Activated CD8-positive, alpha-beta memory T cell treated with anti-CD3 and anti-CD28 coated beads for 4 hours (primary cell): ENCODE results near the gene CDC37.

Source experiments
- DNase-seq, 2 donors: peaks; one replicate each; pipeline ENCODE4 v3.0.0-alpha.2; 2020; ENCODE audit warnings: low read depth in 2 of 2

Gene CDC37

GRCh38 chr19:10403137-10404021, at the start of gene CDC37:
Gene CDC37 (minus strand): TSS chr19:10403542. CDS start chr19:10403479, 63 bp downstream.
- DNase-seq, result peak; percentile 94 to 97

DNA sequence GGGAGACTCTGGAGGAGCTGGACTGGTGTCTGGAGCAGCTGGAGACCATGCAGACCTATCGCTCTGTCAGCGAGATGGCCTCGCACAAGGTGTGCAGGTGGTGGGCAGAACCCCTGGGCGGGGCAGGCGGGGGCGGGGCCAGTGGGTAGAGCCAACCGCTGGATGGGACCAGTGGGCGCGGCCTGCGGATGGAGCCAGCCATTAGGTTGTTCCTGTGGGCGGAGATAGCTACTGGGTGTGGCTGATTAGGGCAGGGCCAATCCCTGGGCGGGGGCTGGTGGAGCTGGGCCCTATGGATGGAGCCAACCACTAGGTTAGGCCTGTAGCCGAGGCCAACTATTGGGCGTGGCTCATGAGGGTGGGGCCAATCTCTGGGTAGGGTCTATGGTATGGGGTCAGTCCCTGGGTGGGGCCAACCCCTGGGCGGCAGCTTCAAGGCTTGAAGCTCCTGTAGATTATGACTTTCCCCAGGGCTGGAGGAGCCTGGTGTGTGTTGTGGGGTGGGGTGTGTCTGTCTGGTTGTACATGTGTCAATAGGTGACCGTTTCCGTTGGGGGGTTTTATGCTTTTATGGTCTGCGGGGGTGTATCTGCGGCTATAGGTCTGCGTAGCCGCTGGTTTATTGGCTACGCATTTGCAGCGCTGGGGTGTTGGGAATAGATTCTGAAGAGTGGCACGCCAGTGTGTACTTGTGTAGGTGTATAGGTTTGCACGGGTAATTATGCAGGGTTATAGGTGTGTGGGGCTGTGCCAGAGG, 47.7 kb upstream of the CDC37 start:
- no peak for DNase-seq

- no peak for DNase-seq
These were observed 47.0 kb upstream of the CDC37 start for GRCh38 chr19:10450191-10450852.

GRCh38 chr19:10449037-10449436, 45.7 kb upstream of the CDC37 start:
- no peak for DNase-seq

DNA sequence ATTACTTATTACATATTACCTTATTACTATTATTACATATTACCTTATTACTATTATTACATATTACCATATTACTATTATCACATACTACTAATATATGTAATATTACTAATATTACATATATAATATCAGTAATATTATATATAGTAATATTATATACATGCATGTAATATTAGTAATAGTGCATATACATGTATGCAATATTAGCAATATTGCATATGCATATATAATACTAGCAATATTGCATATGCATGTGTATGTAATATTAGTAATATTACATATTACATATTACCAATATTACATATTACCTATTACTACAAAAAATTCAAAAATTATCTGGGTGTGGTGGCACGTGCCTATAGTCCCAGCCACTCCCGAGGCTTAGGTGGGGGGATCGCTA, 39.4 kb upstream of the CDC37 start:
- no peak for DNase-seq

- no peak for DNase-seq
These were observed 36.2 kb upstream of the CDC37 start for GRCh38 chr19:10439588-10439987.

DNA sequence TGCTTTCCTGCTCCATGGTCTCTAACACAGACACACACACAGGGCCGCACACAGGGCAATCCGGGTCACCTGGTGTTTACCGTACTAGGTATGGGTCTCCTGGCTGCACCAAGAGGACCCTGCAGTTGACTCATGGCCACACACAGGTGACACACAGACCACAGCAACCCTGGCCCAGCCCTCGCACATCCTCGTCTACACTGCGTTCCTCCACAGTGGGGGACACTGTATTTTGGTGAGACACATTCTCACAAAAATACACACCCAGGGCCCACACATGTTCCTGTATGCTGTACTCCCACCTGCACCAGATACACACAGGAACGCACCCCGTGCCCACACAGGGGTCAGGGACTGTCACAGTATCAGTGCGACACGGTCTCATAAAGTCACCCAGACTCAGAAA, 29.8 kb upstream of the CDC37 start:
- no peak for DNase-seq

GRCh38 chr19:10432736-10433130, 29.4 kb upstream of the CDC37 start:
- no peak for DNase-seq

DNA sequence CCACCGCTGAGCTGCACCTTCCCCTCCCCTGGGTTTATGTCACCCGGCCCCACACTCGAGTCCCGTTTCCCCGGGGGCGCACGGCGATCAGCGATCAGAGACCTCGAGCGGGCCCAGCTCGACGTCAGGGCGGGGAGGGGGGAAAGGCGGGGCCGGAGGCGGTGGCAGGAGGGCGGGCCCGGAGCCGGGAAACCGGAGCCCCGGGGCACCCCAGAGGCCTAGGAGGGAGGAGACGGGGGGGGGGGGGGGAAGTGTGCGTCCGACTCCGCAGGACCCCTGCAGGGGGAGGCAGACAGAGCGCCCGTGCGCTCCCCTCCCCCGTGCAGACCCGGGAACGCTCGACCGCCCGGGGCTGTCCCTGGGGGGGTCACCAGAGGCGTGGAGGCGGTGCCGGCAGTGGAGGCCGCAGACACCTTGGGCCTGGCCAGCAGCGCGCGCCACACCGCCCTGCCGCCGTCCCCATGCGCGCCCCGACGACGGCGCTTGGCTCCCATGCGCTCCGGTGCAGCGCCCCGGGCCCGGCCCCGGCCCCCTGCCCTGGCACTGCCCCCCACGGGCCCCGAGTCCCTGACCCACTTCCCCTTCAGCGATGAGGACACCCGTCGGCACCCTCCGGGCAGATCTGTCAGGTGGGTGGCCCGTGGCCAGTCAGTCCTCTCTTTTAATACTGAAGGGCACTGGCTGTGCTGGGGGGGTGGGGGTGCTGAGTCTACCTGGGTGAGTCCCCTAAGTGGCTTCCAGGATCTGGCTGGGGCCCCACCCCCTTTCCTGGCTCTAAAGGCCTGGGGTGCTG, 28.8 kb upstream of the CDC37 start:
- DNase-seq, result peak; percentile 31 to 54

- no peak for DNase-seq
These were observed 28.1 kb upstream of the CDC37 start for GRCh38 chr19:10431254-10431942.

- DNase-seq, result no peak
These were observed 27.3 kb upstream of the CDC37 start for GRCh38 chr19:10430505-10431253.

DNA sequence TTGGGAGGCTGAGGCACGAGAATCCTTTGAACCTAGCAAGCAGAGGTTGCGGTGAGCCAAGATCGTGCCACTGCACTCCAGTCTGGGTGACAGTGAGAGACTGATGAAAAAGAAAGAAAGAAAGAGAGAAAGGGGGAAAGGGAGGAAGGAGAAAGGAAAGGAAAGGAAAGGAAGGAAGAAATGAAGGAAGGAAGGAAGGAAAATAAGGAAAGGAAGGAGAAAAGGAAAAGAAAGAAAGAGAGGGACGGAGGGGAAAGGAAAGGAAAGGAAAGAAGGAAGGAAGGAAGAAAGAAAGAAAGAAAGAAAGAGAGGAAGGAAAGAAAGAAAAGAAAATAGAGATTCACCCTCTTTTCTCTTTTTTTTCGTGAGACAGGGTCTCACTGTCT, 25.6 kb upstream of the CDC37 start:
- DNase-seq, result no peak

GRCh38 chr19:10427169-10427568, 23.8 kb upstream of the CDC37 start:
- DNase-seq, result no peak

GRCh38 chr19:10424011-10424637, 20.8 kb upstream of the CDC37 start:
- DNase-seq, result peak in 1 of 2 donors; percentile 33

GRCh38 chr19:10422846-10423245, 19.5 kb upstream of the CDC37 start:
- no peak for DNase-seq

DNA sequence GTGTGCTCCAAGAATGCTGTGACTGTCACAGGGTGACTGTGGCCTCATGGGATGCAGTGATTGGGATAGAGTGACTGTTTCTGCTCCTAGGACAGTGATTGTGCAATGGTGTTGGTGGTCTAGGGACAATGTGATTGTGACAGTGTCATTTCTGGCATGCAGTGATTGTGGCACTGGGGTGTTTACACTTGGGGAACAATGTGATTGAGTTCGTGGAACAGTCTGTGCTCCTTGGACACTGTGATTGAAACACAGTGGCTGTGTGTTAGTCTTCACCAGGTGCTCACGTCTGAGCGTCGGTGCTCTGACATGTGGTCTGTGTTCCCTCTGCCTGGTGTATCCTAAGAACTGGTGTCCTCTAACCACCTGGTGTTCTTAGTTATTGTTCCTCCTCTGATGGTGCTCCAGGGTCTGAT, 18.7 kb upstream of the CDC37 start:
- DNase-seq, result no peak

DNA sequence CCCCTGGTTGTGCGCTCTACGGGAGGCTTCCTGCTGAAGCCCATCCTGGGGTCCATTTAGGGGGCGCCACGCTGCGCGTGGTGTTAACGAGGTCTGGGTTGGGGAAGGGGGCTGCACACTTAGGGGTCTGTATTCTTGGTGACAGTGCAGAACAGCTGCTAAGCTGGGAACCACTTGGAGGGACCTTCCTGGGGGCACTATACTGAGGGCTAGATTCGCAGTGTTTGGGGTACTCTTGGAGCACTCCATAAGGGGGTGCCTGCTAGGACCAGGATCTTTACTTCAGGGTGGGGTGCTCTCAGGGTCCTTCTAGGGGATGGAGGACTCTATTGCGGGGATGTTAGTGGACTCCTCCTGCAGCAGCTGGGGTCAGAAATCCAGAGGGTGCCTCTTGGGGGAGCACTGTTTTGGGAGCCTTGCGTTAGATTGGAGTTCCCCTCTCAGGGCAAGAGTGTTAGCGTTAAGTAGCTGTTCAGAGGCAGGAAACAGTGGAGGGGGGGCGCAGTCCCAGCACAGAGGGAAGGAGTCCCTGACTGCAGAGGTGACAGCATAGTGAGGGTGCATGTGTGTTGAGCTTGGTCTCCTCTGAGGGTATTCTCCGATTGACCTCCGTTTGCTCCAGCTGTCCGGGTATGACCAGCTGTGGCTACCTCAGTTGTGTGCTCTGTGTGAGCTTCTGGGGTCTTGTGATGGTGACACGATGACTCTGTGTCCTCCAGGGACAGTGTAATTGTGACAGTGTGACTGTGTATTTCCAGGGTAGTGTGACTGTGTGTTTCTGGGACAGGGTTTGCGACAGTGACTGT, 18.1 kb upstream of the CDC37 start:
- DNase-seq, result no peak

- peak in 1 of 2 donors; percentile 34 for DNase-seq
These were observed 17.3 kb upstream of the CDC37 start, which contains the start of gene PDE4A for GRCh38 chr19:10420444-10421239. Gene PDE4A (plus strand): TSS chr19:10420538. CDS start chr19:10420765, 227 bp downstream.
